Skeletal muscle tissue (tissue), 4 donors: ENCODE data around the gene ZNF92. TPM values are rescaled to one million over a fixed set of nuclear protein-coding genes. Genes with fewer than 3 reads are reported as not detected.
"Not testable (repeated sequence)": the region's sequence is repeated elsewhere in the genome, so short reads cannot be mapped to it uniquely, and the experiment has no call there.

Experiments
- H3K27ac ChIP-seq: one replicate; pipeline ENCODE4 v1.7.0; 2013; ENCODE audit warnings: mild to moderate bottlenecking, low read depth, low read length, inconsistent platforms
- H3K27me3 ChIP-seq, 3 donors: one replicate each; pipeline ENCODE4 v1.7.0; 2013; ENCODE audit warnings: low read length in 3 of 3; ENCODE audit not compliant: control insufficient read depth in 3 of 3, insufficient read depth in 3 of 3
- H3K36me3 ChIP-seq, 3 donors: one replicate each; pipeline ENCODE4 v1.7.0; 2013; ENCODE audit warnings: low read length in 3 of 3; ENCODE audit not compliant: control insufficient read depth in 3 of 3, insufficient read depth in 3 of 3
- H3K4me1 ChIP-seq, 3 donors: one replicate each; pipeline ENCODE4 v1.7.0; 2013; ENCODE audit warnings: low read length in 3 of 3, mild to moderate bottlenecking in 3 of 3; ENCODE audit not compliant: control insufficient read depth in 3 of 3, insufficient read depth in 3 of 3
- H3K4me3 ChIP-seq, 3 donors: one replicate each; pipeline ENCODE4 v1.7.0; 2013; ENCODE audit warnings: low read length in 3 of 3
- H3K9ac ChIP-seq, 3 donors: one replicate each; pipeline ENCODE4 v1.7.0; 2013; ENCODE audit warnings: low read length in 3 of 3, mild to moderate bottlenecking in 3 of 3, moderate library complexity in 2 of 3, low read depth in 1 of 3
- H3K9me3 ChIP-seq, 3 donors: one replicate each; pipeline ENCODE4 v1.7.0; 2013; ENCODE audit warnings: low read length in 3 of 3; ENCODE audit not compliant: control insufficient read depth in 3 of 3
- total RNA-seq: library from RNA; depleted of rRNA; stranded (reverse); fragments of >200 nt; gene quantifications from one replicate; pipeline ENCODE4 v1.2.3, GENCODE V29; 2014
- donor health status: Osteomylitis.

ZNF92 gene
- total RNA-seq, 1 donor from 2014 or later = 4.7 TPM

- Histone ChIP-seq H3K27me3 (no peaks in the 10 kb centered on the region), H3K9me3 (peaks cover 0 to 18% (median 16%) of the 10 kb centered on the region in 3 donors), H3K4me3 (no peak overlapping the region), H3K4me1 (no peaks in the 10 kb centered on the region), H3K27ac (no peak overlapping the region), H3K9ac (no peak overlapping the region), H3K36me3 (no peaks in the 10 kb centered on the region)
Observed at GRCh38 chr7:65409363-65409762, 35.7 kb downstream of the ZNF92 start.

- Histone ChIP-seq H3K27me3 (no peaks in the 10 kb centered on the region), H3K4me3 (no peak overlapping the region), H3K36me3 (no peaks in the 10 kb centered on the region), H3K4me1 (no peaks in the 10 kb centered on the region), H3K27ac (no peak overlapping the region), H3K9ac (no peak overlapping the region), H3K9me3 (peaks cover 0 to 3% (median 3%) of the 10 kb centered on the region in 3 donors)
Observed at GRCh38 chr7:65411249-65411648, 37.6 kb downstream of the ZNF92 start.

- no peaks in the 10 kb centered on the region for H3K27me3 ChIP-seq
- no peaks in the 10 kb centered on the region for H3K9me3 ChIP-seq
- no peak overlapping the region for H3K9ac ChIP-seq
- no peaks in the 10 kb centered on the region for H3K36me3 ChIP-seq
- H3K27ac ChIP-seq = no peak overlapping the region
- H3K4me3 ChIP-seq = no peak overlapping the region
- H3K4me1 ChIP-seq = no peaks in the 10 kb centered on the region
Observed at GRCh38 chr7:65422670-65423069, 49.0 kb downstream of the ZNF92 start.

GRCh38 chr7:65423286-65423685 lies 49.6 kb downstream of the ZNF92 start:
- H3K36me3 ChIP-seq, H3K27me3 ChIP-seq, H3K9ac ChIP-seq, H3K4me1 ChIP-seq, H3K9me3 ChIP-seq, H3K27ac ChIP-seq, H3K4me3 ChIP-seq: not testable (repeated sequence)

GRCh38 chr7:65429642-65430343 lies 56.1 kb downstream of the ZNF92 start:
- no peaks in the 10 kb centered on the region for H3K4me1 ChIP-seq
- no peak overlapping the region for H3K27ac ChIP-seq
- no peaks in the 10 kb centered on the region for H3K36me3 ChIP-seq
- H3K4me3 ChIP-seq = no peak overlapping the region
- peaks cover 0 to 8% (median 5%) of the 10 kb centered on the region in 3 donors for H3K9me3 ChIP-seq
- H3K9ac ChIP-seq = no peak overlapping the region
- no peaks in the 10 kb centered on the region for H3K27me3 ChIP-seq

GRCh38 chr7:65430344-65431186 lies 56.9 kb downstream of the ZNF92 start:
- Histone ChIP-seq H3K27ac (no peak overlapping the region), H3K4me1 (no peaks in the 10 kb centered on the region), H3K9me3 (peaks cover 0 to 8% (median 5%) of the 10 kb centered on the region in 3 donors), H3K4me3 (no peak overlapping the region), H3K9ac (no peak overlapping the region), H3K36me3 (no peaks in the 10 kb centered on the region), H3K27me3 (no peaks in the 10 kb centered on the region)

GRCh38 chr7:65434307-65434706 lies 60.7 kb downstream of the ZNF92 start:
- no peak overlapping the region for H3K9ac ChIP-seq
- no peak overlapping the region for H3K4me3 ChIP-seq
- H3K36me3 ChIP-seq = no peaks in the 10 kb centered on the region
- H3K4me1 ChIP-seq = no peaks in the 10 kb centered on the region
- no peaks in the 10 kb centered on the region for H3K27me3 ChIP-seq
- H3K9me3 ChIP-seq = peaks cover 0 to 8% (median 5%) of the 10 kb centered on the region in 3 donors
- no peak overlapping the region for H3K27ac ChIP-seq

GRCh38 chr7:65436163-65436562 lies 62.5 kb downstream of the ZNF92 start:
- Histone ChIP-seq H3K27ac (no peak overlapping the region), H3K9ac (no peak overlapping the region), H3K27me3 (no peaks in the 10 kb centered on the region), H3K9me3 (no peaks in the 10 kb centered on the region), H3K4me3 (no peak overlapping the region), H3K36me3 (no peaks in the 10 kb centered on the region), H3K4me1 (no peaks in the 10 kb centered on the region)

GRCh38 chr7:65438598-65438997 lies 64.9 kb downstream of the ZNF92 start:
- Histone ChIP-seq H3K9me3 (no peaks in the 10 kb centered on the region), H3K27ac (no peak overlapping the region), H3K4me1 (no peaks in the 10 kb centered on the region), H3K4me3 (no peak overlapping the region), H3K27me3 (no peaks in the 10 kb centered on the region), H3K9ac (no peak overlapping the region), H3K36me3 (no peaks in the 10 kb centered on the region)

GRCh38 chr7:65441010-65441409 lies 67.4 kb downstream of the ZNF92 start:
- no peak overlapping the region for H3K27ac ChIP-seq
- no peak overlapping the region for H3K4me3 ChIP-seq
- no peak overlapping the region for H3K9ac ChIP-seq
- H3K9me3 ChIP-seq = no peaks in the 10 kb centered on the region
- H3K36me3 ChIP-seq = no peaks in the 10 kb centered on the region
- no peaks in the 10 kb centered on the region for H3K27me3 ChIP-seq
- no peaks in the 10 kb centered on the region for H3K4me1 ChIP-seq
